ENCODE data around the gene TMEM72.

DNA sequence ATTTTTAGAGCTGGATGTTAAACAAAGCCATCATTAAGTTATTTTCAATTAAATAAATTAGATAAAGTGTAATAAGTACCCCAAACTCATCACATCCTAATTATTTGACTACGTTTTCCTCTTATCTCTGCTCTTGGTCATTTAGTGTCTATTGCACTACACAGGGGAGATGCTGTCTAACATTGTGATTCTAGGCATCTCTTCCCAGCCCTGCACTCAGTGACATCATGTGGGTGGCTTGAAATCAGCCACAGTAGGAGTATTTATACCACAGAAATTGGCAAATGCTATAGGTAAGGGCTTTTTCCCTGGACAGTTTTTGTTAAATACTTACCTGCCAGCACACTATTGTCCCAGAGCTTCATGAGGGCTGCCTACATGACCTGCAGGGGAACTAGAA lies 21.3 kb upstream of the TMEM72 start:
- TF ChIP-seq, protein P1, sequence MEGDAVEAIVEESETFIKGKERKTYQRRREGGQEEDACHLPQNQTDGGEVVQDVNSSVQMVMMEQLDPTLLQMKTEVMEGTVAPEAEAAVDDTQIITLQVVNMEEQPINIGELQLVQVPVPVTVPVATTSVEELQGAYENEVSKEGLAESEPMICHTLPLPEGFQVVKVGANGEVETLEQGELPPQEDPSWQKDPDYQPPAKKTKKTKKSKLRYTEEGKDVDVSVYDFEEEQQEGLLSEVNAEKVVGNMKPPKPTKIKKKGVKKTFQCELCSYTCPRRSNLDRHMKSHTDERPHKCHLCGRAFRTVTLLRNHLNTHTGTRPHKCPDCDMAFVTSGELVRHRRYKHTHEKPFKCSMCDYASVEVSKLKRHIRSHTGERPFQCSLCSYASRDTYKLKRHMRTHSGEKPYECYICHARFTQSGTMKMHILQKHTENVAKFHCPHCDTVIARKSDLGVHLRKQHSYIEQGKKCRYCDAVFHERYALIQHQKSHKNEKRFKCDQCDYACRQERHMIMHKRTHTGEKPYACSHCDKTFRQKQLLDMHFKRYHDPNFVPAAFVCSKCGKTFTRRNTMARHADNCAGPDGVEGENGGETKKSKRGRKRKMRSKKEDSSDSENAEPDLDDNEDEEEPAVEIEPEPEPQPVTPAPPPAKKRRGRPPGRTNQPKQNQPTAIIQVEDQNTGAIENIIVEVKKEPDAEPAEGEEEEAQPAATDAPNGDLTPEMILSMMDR (optimal IDR thresholded peaks at IDR 0.05 in 1 of 3, IDR thresholded peaks at IDR 0.05 in 1 of 3, conservative IDR thresholded peaks at IDR 0.05 in 1 of 3; ENCODE audit: extremely low read depth in 1 of 3, insufficient read depth in 2 of 3, low read length in 3 of 3): no peak
- no peak for TF ChIP-seq EZH2 (IDR thresholded peaks at IDR 0.05; ENCODE audit: low read length)
